GM12874 (cell line): Measurements from ENCODE around the gene OR2AG1.

Experiments used
- CTCF ChIP-seq: IDR thresholded peaks from 2 replicates; pipeline ENCODE4 v1.5.1; 2011; ENCODE audit warnings: low read depth, mild to moderate bottlenecking, control low read depth, low read length, moderate library complexity; ENCODE audit not compliant: insufficient read depth

The OR2AG1 gene

DNA sequence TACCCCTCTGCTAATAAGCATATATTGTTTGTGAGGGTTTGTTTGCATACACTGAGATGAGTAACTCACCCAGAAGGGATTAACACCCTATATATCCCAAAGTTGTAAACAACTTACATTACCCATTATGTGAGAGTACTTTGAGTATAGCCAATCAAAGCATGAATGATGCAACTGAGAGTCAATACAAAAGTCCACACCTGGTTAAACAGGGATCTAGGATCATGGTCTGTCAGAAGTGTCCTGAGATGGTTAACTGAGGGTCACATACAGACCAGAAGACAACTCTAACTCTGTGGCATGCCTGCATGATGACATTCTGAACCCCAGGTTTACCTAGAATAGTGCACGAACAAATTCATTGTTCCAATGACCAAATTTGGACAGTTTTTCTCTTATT is 45.3 kb downstream of the OR2AG1 start:
- TF ChIP-seq CTCF: no peak

DNA sequence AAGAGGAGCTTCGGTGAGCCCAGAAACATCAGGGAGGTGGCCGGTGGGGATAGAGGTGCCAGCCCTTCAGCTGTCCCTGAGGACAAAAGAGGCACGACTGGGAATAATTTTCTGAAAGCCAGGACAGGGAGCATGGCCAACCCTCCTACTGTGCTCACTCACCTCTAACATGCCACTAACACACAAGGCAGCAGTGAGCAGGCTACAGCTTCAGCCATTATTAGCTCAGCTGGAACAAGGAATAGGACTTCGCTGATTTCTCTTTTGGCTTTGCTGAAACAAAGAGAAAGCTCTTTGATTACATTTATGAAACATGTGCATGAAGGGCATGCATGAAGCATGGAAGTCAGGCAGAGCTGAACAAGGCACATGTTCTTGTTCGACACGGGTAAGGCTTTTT is 50.5 kb downstream of the OR2AG1 start:
- TF ChIP-seq CTCF: no peak

GRCh38 chr11:6834021-6834420 is 51.2 kb downstream of the OR2AG1 start:
- no peak for TF ChIP-seq CTCF
